IMR-90 (cell line): ENCODE data around the gene INF2. TPM values are rescaled to one million over a fixed set of nuclear protein-coding genes. Genes with fewer than 3 reads are reported as not detected.
"Not testable (repeated sequence)": the region's sequence is repeated elsewhere in the genome, so short reads cannot be mapped to it uniquely, and the experiment has no call there.

Source experiments
- ATAC-seq: fragments of 200-7000 bp; cut with Tn5 transposase; 2 replicates; pipeline ENCODE4 v1.9.1; 2020; ENCODE audit warnings: low read depth, mild to moderate bottlenecking, moderate library complexity
- BruUV-seq: library from RNA; stranded (reverse); fragments of 400-500 nt; replicated peaks from 2 replicates; lab custom pipeline; 2021; lab: Mats Ljungman, UMichigan
- CTCF ChIA-PET: fragments of 300-600 bp; formaldehyde crosslinking; extraction: SDS; loops from one replicate; lab custom pipeline; 2021; ENCODE audit warnings: antibody characterized with exemption; lab: Yijun Ruan, JAX
- POLR2A ChIA-PET: fragments of 300-600 bp; sonication (Branson Sonifier 250); formaldehyde crosslinking; loops from one replicate; lab custom pipeline; 2022; ENCODE audit warnings: antibody characterized with exemption; ENCODE audit not compliant: unreplicated experiment; lab: Charles Lee
- DNase-seq: peaks from one replicate; pipeline ENCODE4 v3.0.0; 2013
- H2AFZ ChIP-seq: replicated peaks from 2 replicates; pipeline ENCODE3; 2013; ENCODE audit warnings: low read length, mild to moderate bottlenecking; ENCODE audit not compliant: poor library complexity
- H2AK5ac ChIP-seq: 2 replicates; pipeline ENCODE4 v1.6.1; 2013; ENCODE audit warnings: low read depth, low read length, inconsistent platforms
- H2AK9ac ChIP-seq: replicated peaks from 2 replicates; pipeline ENCODE3; 2013; ENCODE audit warnings: mild to moderate bottlenecking, low read depth, low read length, moderate library complexity; ENCODE audit not compliant: poor library complexity
- H2BK120ac ChIP-seq: 2 replicates; pipeline ENCODE4 v1.6.1; 2013; ENCODE audit warnings: low read depth, low read length, inconsistent platforms
- H2BK15ac ChIP-seq: 3 replicates; pipeline ENCODE4 v1.6.1; 2013; ENCODE audit warnings: low read depth, low read length, inconsistent platforms
- H2BK20ac ChIP-seq: 2 replicates; pipeline ENCODE4 v1.6.1; 2013; ENCODE audit warnings: low read depth, mild to moderate bottlenecking, inconsistent platforms, low read length, moderate library complexity
- H2BK5ac ChIP-seq: 2 replicates; pipeline ENCODE4 v1.6.1; 2013; ENCODE audit warnings: mild to moderate bottlenecking, low read depth, low read length, inconsistent platforms; ENCODE audit not compliant: poor library complexity, severe bottlenecking
- H3K14ac ChIP-seq: replicated peaks from 2 replicates; pipeline ENCODE4 v1.6.1; 2013; ENCODE audit warnings: low read depth, low read length, inconsistent platforms
- H3K18ac ChIP-seq: 2 replicates; pipeline ENCODE4 v1.6.1; 2013; ENCODE audit warnings: low read depth, low read length, control low read depth
- H3K23ac ChIP-seq: 2 replicates; pipeline ENCODE4 v1.6.1; 2013; ENCODE audit warnings: low read depth, low read length, inconsistent platforms
- H3K27ac ChIP-seq: 2 replicates; pipeline ENCODE4 v1.5.1; 2013; ENCODE audit warnings: mild to moderate bottlenecking, control low read depth, low read length; ENCODE audit not compliant: insufficient read depth
- H3K27me3 ChIP-seq: 2 replicates; pipeline ENCODE4 v1.6.1; 2013; ENCODE audit warnings: low read length; ENCODE audit not compliant: control insufficient read depth, insufficient read depth
- H3K36me3 ChIP-seq: 2 replicates; pipeline ENCODE4 v1.6.1; 2013; ENCODE audit warnings: low read length, mixed read lengths; ENCODE audit not compliant: control insufficient read depth, insufficient read depth
- H3K4ac ChIP-seq: 2 replicates; pipeline ENCODE4 v1.6.1; 2013; ENCODE audit warnings: low read depth, low read length, inconsistent platforms
- H3K4me1 ChIP-seq: 2 replicates; pipeline ENCODE4 v1.6.1; 2013; ENCODE audit warnings: low read length, mixed read lengths; ENCODE audit not compliant: control insufficient read depth, insufficient read depth
- H3K4me2 ChIP-seq: 2 replicates; pipeline ENCODE4 v1.6.1; 2013; ENCODE audit warnings: low read depth, mild to moderate bottlenecking, control low read depth, low read length, moderate library complexity
- H3K4me3 ChIP-seq: 2 replicates; pipeline ENCODE4 v1.5.1; 2013; ENCODE audit warnings: low read depth, mild to moderate bottlenecking, control low read depth, low read length, moderate library complexity; ENCODE audit not compliant: insufficient read depth
- H3K56ac ChIP-seq: 2 replicates; pipeline ENCODE4 v1.6.1; 2013; ENCODE audit warnings: low read length, inconsistent platforms; ENCODE audit not compliant: insufficient read depth; ENCODE audit errors: extremely low read depth
- H3K79me1 ChIP-seq, 2 experiments: 2 replicates each; pipeline ENCODE4 v1.6.1; 2013; ENCODE audit warnings: low read length in 2 of 2, inconsistent platforms in 1 of 2, low read depth in 1 of 2
- H3K9ac ChIP-seq: 2 replicates; pipeline ENCODE4 v1.6.1; 2013; ENCODE audit warnings: low read depth, low read length, control low read depth
- H3K9me1 ChIP-seq: 2 replicates; pipeline ENCODE4 v1.6.1; 2013; ENCODE audit warnings: low read length, inconsistent platforms; ENCODE audit not compliant: insufficient read depth
- H3K9me3 ChIP-seq: 2 replicates; pipeline ENCODE4 v1.6.1; 2013; ENCODE audit warnings: low read length; ENCODE audit not compliant: control insufficient read depth, insufficient read depth
- H4K20me1 ChIP-seq: 2 replicates; pipeline ENCODE4 v1.6.1; 2013; ENCODE audit warnings: low read length, inconsistent platforms; ENCODE audit not compliant: insufficient read depth
- H4K5ac ChIP-seq: 2 replicates; pipeline ENCODE4 v1.6.1; 2013; ENCODE audit warnings: mild to moderate bottlenecking, low read depth, low read length, control low read depth
- H4K8ac ChIP-seq, 2 experiments: 2 replicates each; pipeline ENCODE4 v1.6.1; 2013; ENCODE audit warnings: low read depth in 2 of 2, low read length in 2 of 2, control low read depth in 1 of 2, inconsistent platforms in 1 of 2
- H4K91ac ChIP-seq: 2 replicates; pipeline ENCODE4 v1.6.1; 2013; ENCODE audit warnings: low read depth, low read length, inconsistent platforms; ENCODE audit not compliant: insufficient read depth
- WGBS, 2 experiments: methylation state at CpG; one replicate each; pipeline versions ENCODE4 v1.1.5 to v1.1.7; 2013; ENCODE audit warnings: missing lambda C conversion rate in 2 of 2; ENCODE audit not compliant: insufficient read length in 1 of 2; ENCODE audit errors: extremely low coverage in 2 of 2; 5-methylcytosine and 5-hydroxymethylcytosine counted together
- dilution Hi-C: fragments of 300-500 bp; cut with HindIII; formaldehyde crosslinking; loops from one replicate; pipeline ENCODE4 v1.14.3; 2018; ENCODE audit warnings: low sequenced_read_pairs; ENCODE audit not compliant: unreplicated experiment
- in situ Hi-C: fragments of 300-500 bp; cut with MboI; formaldehyde crosslinking; loops from 3 replicates; pipeline ENCODE4 v1.14.3; 2019; ENCODE audit warnings: low sequenced_read_pairs, inconsistent platforms, mixed read lengths
- intact Hi-C: fragments of 100-400 bp; cut with micrococcal nuclease; formaldehyde crosslinking; loops from 2 replicates; pipeline ENCODE4 v1.10.0; 2022
- polyA plus RNA-seq, 3 experiments: library from polyadenylated mRNA; depleted of rRNA; stranded (reverse); fragments of >200 nt; gene quantifications; 2 replicates each; pipeline ENCODE4 v1.2.3, GENCODE V29; 2012; ENCODE audit warnings: low replicate concordance in 1 of 3
- total RNA-seq: library from RNA; depleted of rRNA; stranded (reverse); fragments of >200 nt; gene quantifications from 2 replicates; pipeline ENCODE4 v1.2.3, GENCODE V29; 2012

INF2 gene
- total and polyA plus RNA-seq, 2 of the 4 experiments (the other 2 are of a cell fraction), result 16.8 to 62.1 TPM

GRCh38 chr14:104666523-104666895 lies 22.9 kb upstream of the INF2 start:
- H3K79me1 ChIP-seq, POLR2A ChIA-PET, H2AFZ ChIP-seq, H2BK5ac ChIP-seq, H4K8ac ChIP-seq, H3K9me1 ChIP-seq, H3K56ac ChIP-seq, H2BK20ac ChIP-seq, H2BK15ac ChIP-seq, H4K91ac ChIP-seq, H4K20me1 ChIP-seq, intact Hi-C loops, in situ Hi-C loops, H4K5ac ChIP-seq, H3K9me3 ChIP-seq, BruUV-seq, H2BK120ac ChIP-seq, H3K4me1 ChIP-seq, H3K18ac ChIP-seq, H3K14ac ChIP-seq, H3K27ac ChIP-seq, H2AK5ac ChIP-seq, dilution Hi-C loops, H3K23ac ChIP-seq, H3K36me3 ChIP-seq, H3K4ac ChIP-seq, DNase-seq, H3K4me3 ChIP-seq, H3K27me3 ChIP-seq, H3K4me2 ChIP-seq, H3K9ac ChIP-seq: not testable (repeated sequence)
- H2AK9ac ChIP-seq, result peak overlapping the region; percentile 88
- WGBS, 2 experiments, result 17% methylated on average over 1 of the region's 7 CpGs; no CpG with 5 or more reads in 1 of the 2 experiments
- CTCF ChIA-PET, result interaction anchor here (1.2 to 1.4 kb wide), 2 partner anchors 14 to 42 kb away, joined by 4 to 6 read pairs; no protein-coding TSS in a partner anchor
- ATAC-seq, result peak; percentile 25; the same call in 1 of the 2 replicates
